ENCODE results near the gene ZFAND5.

The ZFAND5 gene

GRCh38 chr9:72362680-72363139, 2.3 kb downstream of the ZFAND5 start:
- no peak for DNase-seq

- no peak for DNase-seq
Observed at GRCh38 chr9:72362118-72362531, 2.9 kb downstream of the ZFAND5 start.

DNA sequence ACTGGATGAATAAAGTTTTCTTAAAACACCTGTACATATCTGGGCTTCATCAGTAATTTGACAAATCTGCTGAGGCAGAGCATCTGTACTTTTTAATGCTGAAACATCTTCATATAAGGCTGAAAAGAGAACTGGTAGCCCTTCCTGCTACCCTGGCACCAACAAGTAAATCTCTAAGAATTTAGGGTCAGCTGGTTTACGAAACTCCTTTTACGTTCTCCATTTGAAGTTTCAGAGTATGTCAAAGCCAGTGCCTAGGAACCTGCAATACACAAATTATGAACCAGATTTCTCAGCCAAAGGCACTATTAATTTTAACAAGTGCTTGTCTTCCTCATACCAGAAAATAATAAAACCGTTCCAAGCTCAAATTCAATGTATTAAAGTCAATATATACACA, 3.8 kb downstream of the ZFAND5 start:
- DNase-seq: no peak

GRCh38 chr9:72360324-72360723, 4.7 kb downstream of the ZFAND5 start:
- no peak for DNase-seq

- DNase-seq: no peak
Observed at GRCh38 chr9:72356041-72356582, 8.9 kb downstream of the ZFAND5 start.

DNA sequence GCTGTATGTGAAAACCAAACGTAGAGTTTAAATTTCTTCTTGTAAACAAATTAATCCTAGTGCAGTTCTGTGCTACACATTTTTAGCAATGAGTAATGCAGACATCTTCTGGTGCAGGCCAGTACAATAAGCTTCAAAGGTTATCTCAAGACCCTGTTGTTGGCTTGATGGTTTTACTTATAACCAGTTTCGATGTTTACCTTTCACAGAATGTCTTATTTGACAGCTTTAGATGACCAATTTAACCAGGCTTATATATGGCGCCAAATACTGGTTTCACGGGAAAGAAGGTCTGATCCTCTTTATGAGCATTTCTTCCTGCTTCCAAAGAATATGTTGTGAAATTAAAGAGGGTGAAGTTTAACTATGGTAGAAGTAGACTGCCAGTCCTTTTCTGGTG, 9.9 kb downstream of the ZFAND5 start:
- DNase-seq: no peak

GRCh38 chr9:72354704-72355103, 10.3 kb downstream of the ZFAND5 start:
- DNase-seq: no peak

GRCh38 chr9:72353455-72354116, 11.4 kb downstream of the ZFAND5 start:
- DNase-seq: no peak

- DNase-seq: no peak
Observed at GRCh38 chr9:72352911-72353388, 12.1 kb downstream of the ZFAND5 start.

DNA sequence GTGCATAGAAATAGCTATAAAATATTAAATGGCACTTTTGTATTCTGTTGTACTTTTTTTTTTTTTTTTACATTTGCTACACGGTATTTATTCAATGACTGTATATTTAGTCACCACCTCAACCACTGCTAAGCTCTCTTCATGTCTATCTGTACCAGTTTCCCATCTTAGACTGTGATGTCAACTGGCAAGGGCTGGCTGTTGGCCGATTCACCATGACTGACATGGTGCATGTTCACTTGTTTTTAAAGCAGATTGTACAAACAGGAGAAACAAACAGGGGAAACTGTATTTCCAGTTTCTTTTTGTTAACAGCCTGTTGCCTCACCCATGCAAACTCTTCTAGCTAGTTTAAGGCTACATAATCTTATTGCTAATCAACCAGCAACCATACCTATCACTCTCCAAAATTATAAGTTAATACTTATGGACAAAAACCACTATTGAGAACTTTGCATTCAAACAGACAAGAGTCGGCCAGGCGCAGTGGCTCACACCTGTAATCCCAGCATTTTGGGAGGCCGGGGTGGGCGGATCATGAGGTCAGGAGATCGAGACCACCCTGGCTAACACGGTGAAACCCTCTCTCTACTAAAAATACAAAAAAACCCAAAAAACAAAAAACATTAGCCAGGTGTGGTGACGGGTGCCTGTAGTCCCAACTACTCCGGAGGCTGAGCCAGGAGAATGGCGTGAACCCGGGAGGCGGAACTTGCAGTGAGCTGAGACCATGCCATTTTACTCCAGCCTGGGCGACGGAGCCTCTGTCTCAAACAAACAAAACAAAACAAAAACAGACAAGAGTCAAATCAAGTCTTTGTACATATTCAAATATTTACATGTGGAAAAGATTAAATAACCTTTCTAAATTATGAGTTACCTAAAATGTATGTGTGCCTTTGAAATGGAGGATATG, 13.2 kb downstream of the ZFAND5 start:
- DNase-seq: no peak

DNA sequence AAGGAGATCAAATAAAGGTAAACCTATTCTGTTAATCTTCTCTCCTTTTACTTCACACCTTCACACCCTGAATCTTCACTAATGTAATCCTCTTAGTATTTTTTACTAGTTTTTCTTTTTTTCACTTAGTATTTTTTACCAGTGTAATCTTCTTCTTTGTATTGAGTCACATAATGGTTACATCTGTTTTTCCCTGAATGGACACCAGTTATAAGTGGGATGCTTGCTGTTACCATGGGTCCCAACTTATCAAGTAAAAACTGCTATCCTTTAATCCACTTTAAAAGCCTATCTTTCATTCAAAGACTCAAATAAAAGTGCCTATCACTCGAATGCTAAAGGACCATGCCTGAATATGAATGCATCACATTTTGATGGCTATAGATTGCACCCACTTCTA, 15.1 kb downstream of the ZFAND5 start:
- DNase-seq: no peak

DNA sequence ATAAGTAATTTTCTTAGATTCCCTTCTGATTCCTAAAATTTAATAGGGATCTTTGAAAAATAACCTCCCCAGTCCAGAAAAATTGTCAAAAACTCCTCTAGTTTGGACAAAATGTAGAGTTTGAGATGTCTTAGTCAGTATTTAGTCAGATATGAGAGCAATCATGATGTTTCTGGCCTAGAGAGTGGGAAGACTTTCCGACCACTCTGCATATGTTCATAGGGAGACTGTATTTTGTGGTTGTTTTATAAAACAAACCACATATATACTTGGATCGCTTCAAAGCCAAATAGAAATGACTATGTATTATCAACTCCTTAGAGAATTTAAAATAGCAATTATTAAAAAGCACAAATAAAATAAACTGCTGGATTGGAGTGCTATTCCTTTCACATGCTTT, 15.8 kb downstream of the ZFAND5 start:
- DNase-seq: no peak

DNA sequence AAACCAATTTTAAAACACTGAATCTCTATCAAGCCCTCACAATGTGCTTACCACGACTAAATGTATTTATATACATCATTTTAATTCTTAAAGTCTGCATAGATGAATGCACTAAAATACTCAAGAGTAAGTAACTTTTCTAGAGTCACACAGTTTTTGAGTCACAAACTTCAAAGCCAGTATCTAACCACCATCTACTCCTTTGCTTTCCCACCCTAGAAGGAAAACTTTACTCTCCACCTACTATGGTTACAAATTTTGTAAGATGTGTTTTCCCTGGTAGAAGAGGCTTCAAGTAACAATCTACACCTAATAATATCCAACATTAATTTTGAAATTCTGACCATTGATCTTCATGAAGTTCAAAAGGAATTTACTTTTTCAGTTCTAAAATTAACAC, 18.7 kb downstream of the ZFAND5 start:
- DNase-seq: no peak

GRCh38 chr9:72338631-72339030, 26.4 kb downstream of the ZFAND5 start:
- no peak for DNase-seq

GRCh38 chr9:72337286-72337685, 27.7 kb downstream of the ZFAND5 start:
- no peak for DNase-seq

DNA sequence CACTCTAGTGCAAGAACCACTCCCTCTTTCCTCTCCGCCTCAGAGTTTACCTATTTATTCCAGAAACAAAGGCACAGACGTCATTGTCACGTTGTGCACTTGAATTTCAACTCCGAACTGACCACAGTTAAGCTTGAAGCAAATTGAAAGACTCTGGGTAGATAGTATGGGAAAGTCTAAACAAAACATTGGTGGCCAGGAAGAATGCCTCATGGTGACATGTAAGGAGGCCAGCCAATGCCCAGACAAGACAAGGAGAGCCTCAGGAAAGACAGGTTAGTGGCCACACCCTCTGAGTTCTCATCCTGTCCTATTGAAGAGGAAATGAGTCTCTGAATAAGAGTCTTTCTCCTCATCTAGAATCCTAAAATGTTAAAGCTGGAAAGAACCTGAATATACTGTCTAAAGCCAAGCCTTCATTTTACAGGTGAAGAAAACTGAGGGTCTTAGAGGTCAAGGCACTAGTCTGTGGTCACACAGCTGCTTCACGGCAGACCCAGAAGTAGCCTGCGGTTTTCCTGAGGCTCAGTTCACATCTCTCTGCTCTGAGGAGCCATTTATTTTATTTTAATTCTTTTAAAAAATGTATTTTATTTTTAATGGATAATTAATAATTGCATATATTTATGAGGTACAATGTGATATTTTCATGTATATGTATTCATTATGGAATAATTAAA, 30.2 kb downstream of the ZFAND5 start:
- no peak for DNase-seq

GRCh38 chr9:72333709-72334108, 31.3 kb downstream of the ZFAND5 start:
- DNase-seq: no peak

DNA sequence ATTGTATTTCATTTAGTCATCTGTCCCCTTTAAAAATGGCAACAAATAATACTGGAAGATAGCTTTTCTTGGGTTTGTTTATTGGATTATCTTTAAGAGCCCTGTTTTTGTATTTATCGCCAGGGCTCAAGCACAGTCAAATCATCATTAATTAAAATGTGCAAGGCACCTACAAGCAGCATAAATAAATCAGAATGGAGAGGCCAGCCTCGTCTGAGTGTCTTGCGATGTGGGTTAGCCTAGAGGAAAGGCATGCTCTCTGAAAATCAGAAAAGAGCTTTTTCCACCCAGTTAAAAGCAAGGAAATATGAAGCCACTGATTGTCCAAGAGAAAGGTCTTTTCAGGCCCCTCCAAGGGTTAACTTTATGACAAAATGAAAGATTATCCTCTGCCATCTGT, 31.8 kb downstream of the ZFAND5 start:
- DNase-seq: no peak

GRCh38 chr9:72332351-72332750, 32.7 kb downstream of the ZFAND5 start:
- no peak for DNase-seq

GRCh38 chr9:72327631-72328030, 37.4 kb downstream of the ZFAND5 start:
- no peak for DNase-seq

DNA sequence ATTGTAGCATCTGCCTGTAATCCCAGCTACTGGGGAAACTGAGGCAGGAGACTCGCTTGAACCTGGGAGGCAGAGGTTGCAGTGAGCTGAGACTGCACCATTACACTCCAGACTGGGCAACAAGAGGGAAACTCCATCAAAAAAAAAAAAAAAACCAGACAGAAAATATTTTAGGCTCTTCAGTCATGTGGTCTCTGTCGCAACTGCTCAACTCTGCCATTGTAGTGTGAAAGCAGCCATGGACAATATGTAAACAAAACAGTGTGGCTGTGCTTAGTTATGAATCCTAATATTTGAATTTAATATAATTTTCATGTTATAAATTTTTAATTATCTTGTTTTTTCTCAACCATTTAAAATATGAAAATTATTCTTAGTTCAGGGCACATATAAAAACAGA, 38.4 kb downstream of the ZFAND5 start:
- no peak for DNase-seq

GRCh38 chr9:72324974-72325373, 40.0 kb downstream of the ZFAND5 start:
- DNase-seq: no peak

DNA sequence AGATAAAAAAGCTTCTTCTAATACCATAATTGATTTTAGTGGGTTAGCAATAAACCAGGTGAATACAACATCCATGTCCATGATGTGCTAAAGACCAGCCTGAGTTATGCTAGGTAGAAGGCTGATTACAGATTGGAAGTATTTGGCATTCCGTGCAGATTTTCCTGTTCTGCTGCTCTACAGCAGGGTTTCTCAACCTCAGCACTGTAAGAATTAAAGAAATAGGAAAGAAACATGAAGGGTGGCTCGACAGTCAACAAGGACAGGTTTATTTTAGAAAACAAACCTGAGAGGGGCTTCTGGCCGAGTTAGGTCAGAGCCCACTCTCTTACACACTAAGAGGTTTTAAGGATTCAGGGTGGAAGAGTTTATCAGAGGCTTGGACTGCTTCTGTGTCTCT, 42.3 kb downstream of the ZFAND5 start:
- no peak for DNase-seq
